Loucy (cell line): Measurements from ENCODE around the gene MAFB.
A peak's percentile ranks its signal among the peaks of the same experiment; 100 is the strongest.

ENCODE experiments used
- H2AFZ ChIP-seq: fragments of 200-600 bp; sonication (generic); 2 replicates; pipeline ENCODE4 v1.6.0; 2016; ENCODE audit warnings: antibody characterized with exemption, mild to moderate bottlenecking, low read length, moderate library complexity
- H3F3A ChIP-seq: fragments of 200-600 bp; 2 replicates; pipeline ENCODE4 v1.6.0; 2016; ENCODE audit warnings: antibody characterized with exemption, low read depth, mild to moderate bottlenecking
- H3K27me3 ChIP-seq: fragments of 200-600 bp; sonication (generic); 2 replicates; pipeline ENCODE4 v1.6.1; 2014; ENCODE audit warnings: low read length, mild to moderate bottlenecking; ENCODE audit not compliant: insufficient read depth, poor library complexity, severe bottlenecking
- H3K36me3 ChIP-seq: fragments of 200-600 bp; sonication (generic); 2 replicates; pipeline ENCODE4 v1.6.1; 2016; ENCODE audit warnings: low read length; ENCODE audit not compliant: insufficient read depth
- H3K4me1 ChIP-seq: fragments of 200-600 bp; sonication (generic); 2 replicates; pipeline ENCODE4 v1.5.1; 2014; ENCODE audit warnings: low read length, mild to moderate bottlenecking; ENCODE audit not compliant: insufficient read depth, poor library complexity, severe bottlenecking
- H3K4me2 ChIP-seq: fragments of 200-600 bp; sonication (generic); 2 replicates; pipeline ENCODE4 v1.6.0; 2014; ENCODE audit warnings: antibody characterized with exemption, low read length, low read depth, mild to moderate bottlenecking; ENCODE audit not compliant: poor library complexity, severe bottlenecking
- H3K4me3 ChIP-seq: fragments of 200-600 bp; sonication (generic); 2 replicates; pipeline ENCODE4 v1.5.1; 2014; ENCODE audit warnings: low read length, mild to moderate bottlenecking, mixed read lengths; ENCODE audit not compliant: poor library complexity, severe bottlenecking
- H3K79me2 ChIP-seq: fragments of 200-600 bp; sonication (generic); 2 replicates; pipeline ENCODE4 v1.6.1; 2014; ENCODE audit warnings: low read length; ENCODE audit not compliant: insufficient read depth
- H3K9ac ChIP-seq: fragments of 200-600 bp; sonication (generic); 2 replicates; pipeline ENCODE4 v1.6.0; 2014; ENCODE audit warnings: mild to moderate bottlenecking, low read depth, low read length, moderate library complexity; ENCODE audit not compliant: poor library complexity, severe bottlenecking
- H3K9me2 ChIP-seq: fragments of 200-600 bp; sonication (generic); replicated peaks from 2 replicates; pipeline ENCODE4 v1.6.1; 2016; ENCODE audit warnings: low read depth, low read length, mixed read lengths
- H3K9me3 ChIP-seq: fragments of 200-600 bp; sonication (generic); 2 replicates; pipeline ENCODE4 v1.6.1; 2014; ENCODE audit warnings: mild to moderate bottlenecking, antibody characterized with exemption, low read length, low read depth; ENCODE audit not compliant: insufficient read depth
- H4K20me1 ChIP-seq: fragments of 200-600 bp; sonication (generic); 2 replicates; pipeline ENCODE4 v1.6.0; 2014; ENCODE audit warnings: antibody characterized with exemption, low read length, mild to moderate bottlenecking; ENCODE audit not compliant: insufficient read depth, poor library complexity, severe bottlenecking
- EZH2phosphoT487 ChIP-seq: fragments of 200-600 bp; IDR thresholded peaks from 2 replicates; pipeline ENCODE4 v1.6.1; 2018; ENCODE audit warnings: antibody characterized with exemption, mild to moderate bottlenecking, moderate library complexity, borderline replicate concordance
- TF ChIP-seq, protein P1 (sequence below): fragments of 200-600 bp; sonication (generic); conservative IDR thresholded peaks from 2 replicates; pipeline ENCODE4 v1.5.1; 2014; ENCODE audit warnings: mild to moderate bottlenecking, antibody characterized with exemption, low read length

The MAFB gene

DNA sequence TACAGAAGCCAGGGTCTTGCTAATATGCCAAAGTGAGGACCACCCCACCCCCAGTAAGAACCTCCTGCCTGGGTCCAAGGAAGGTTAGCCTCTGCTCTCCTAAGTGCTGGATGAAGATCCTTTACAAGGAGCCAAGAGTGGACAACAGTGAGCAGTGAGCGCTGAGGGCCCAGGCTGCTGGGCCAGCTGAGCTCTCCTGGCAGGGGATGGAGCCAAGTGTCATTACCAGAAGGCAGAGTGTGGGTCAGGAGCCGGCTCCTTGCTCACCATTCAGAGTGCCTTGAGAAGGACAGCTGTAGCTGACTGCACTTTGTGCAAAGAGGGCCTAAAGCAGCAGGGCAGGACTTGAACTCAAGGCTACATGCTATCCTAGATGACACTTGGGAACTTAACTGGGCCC is 16.9 kb downstream of the MAFB start:
- Histone ChIP-seq H2AFZ (no peak overlapping the region), H3K4me2 (no peak overlapping the region), H3K9ac (no peak overlapping the region), H3K79me2 (no peaks in the 10 kb centered on the region), H4K20me1 (no peaks in the 10 kb centered on the region), H3F3A (no peaks in the 10 kb centered on the region), H3K36me3 (no peaks in the 10 kb centered on the region), H3K4me1 (peaks cover 11% of the 10 kb centered on the region), H3K4me3 (no peak overlapping the region), H3K9me3 (no peaks in the 10 kb centered on the region), H3K9me2 (no peaks in the 10 kb centered on the region), H3K27me3 (no peaks in the 10 kb centered on the region)
- no peak for TF ChIP-seq EZH2phosphoT487
- TF ChIP-seq, protein P1, sequence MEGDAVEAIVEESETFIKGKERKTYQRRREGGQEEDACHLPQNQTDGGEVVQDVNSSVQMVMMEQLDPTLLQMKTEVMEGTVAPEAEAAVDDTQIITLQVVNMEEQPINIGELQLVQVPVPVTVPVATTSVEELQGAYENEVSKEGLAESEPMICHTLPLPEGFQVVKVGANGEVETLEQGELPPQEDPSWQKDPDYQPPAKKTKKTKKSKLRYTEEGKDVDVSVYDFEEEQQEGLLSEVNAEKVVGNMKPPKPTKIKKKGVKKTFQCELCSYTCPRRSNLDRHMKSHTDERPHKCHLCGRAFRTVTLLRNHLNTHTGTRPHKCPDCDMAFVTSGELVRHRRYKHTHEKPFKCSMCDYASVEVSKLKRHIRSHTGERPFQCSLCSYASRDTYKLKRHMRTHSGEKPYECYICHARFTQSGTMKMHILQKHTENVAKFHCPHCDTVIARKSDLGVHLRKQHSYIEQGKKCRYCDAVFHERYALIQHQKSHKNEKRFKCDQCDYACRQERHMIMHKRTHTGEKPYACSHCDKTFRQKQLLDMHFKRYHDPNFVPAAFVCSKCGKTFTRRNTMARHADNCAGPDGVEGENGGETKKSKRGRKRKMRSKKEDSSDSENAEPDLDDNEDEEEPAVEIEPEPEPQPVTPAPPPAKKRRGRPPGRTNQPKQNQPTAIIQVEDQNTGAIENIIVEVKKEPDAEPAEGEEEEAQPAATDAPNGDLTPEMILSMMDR, result no peak

DNA sequence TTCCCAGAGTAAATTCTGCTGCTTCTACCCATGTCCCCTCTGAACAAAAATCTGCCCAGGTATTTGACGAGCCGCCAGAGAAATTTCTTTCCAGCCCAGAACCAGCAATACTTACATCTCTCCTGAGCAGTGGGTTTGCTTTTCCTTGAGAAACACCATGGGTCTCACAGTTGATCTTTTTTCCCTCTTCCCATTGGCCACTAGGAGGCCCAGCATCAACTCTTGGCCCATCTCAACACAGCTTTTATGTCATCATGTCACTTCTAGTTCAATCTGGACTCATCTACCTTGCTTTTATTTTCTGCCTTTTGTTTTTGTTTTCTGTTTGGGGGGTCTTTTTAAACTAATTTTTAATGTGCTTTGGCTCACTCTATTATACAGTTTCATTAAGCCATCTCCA is 18.8 kb downstream of the MAFB start:
- Histone ChIP-seq H3K36me3 (no peaks in the 10 kb centered on the region), H3F3A (no peaks in the 10 kb centered on the region), H3K4me2 (no peak overlapping the region), H3K9me2 (no peaks in the 10 kb centered on the region), H3K9me3 (no peaks in the 10 kb centered on the region), H2AFZ (no peak overlapping the region), H4K20me1 (no peaks in the 10 kb centered on the region), H3K4me3 (no peak overlapping the region), H3K27me3 (no peaks in the 10 kb centered on the region), H3K79me2 (no peaks in the 10 kb centered on the region), H3K4me1 (no peaks in the 10 kb centered on the region), H3K9ac (no peak overlapping the region)
- no peak for TF ChIP-seq EZH2phosphoT487
- TF ChIP-seq, protein P1, result 0 out of 2 replicates have a peak, but pooled peaks have one; percentile 19

DNA sequence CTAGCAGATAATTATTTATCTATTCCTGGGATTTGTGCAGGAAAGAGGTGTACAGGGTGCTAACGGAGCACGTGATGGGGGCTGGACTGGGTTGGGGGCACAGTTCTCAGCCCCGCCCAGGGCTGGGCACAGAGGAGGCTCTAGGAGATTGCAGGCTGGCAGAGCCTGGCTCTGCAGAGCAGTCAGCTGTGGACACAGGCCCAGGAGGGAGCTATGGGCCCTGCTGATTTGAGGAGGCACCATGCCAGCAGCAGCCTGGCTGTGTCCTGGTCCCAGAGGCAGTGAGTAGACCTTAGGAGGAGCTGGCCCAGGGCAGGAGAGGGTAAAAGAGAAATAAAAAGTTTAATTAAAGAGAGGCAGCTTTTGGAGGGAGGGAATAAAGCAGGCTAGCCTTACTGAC is 19.3 kb downstream of the MAFB start:
- H3F3A ChIP-seq, result no peaks in the 10 kb centered on the region

More for the DNA sequence above, 19.3 kb downstream of the MAFB start:
- H3K4me1 ChIP-seq, result no peaks in the 10 kb centered on the region
- TF ChIP-seq EZH2phosphoT487, result no peak
- TF ChIP-seq, protein P1, result no peak
- H4K20me1 ChIP-seq, result no peaks in the 10 kb centered on the region
- no peaks in the 10 kb centered on the region for H3K9me2 ChIP-seq
- H3K9me3 ChIP-seq, result no peaks in the 10 kb centered on the region
- no peak overlapping the region for H3K4me2 ChIP-seq
- no peaks in the 10 kb centered on the region for H3K36me3 ChIP-seq
- no peaks in the 10 kb centered on the region for H3K27me3 ChIP-seq
- no peak overlapping the region for H3K4me3 ChIP-seq
- H3K9ac ChIP-seq, result no peak overlapping the region
- no peaks in the 10 kb centered on the region for H3K79me2 ChIP-seq
- H2AFZ ChIP-seq, result no peak overlapping the region
